Ovary (tissue), 9 donors: ENCODE results near the gene UBE4A. TPM values are rescaled to one million over a fixed set of nuclear protein-coding genes. Genes with fewer than 3 reads are reported as not detected.

ENCODE experiments used
- DNase-seq, 5 donors: peaks; one replicate each; pipeline ENCODE4 v3.0.0-alpha.2; 2019 to 2020
- H3K27ac ChIP-seq, 2 donors: fragments of 200-600 bp; one replicate each; pipeline versions ENCODE4 v1.5.1 to v1.8.0; 2019 to 2022
- H3K27me3 ChIP-seq: fragments of 200-600 bp; one replicate; pipeline ENCODE4 v1.8.0; 2022
- H3K36me3 ChIP-seq: fragments of 200-600 bp; sonication (generic); one replicate; pipeline ENCODE4 v1.5.1; 2019
- H3K4me1 ChIP-seq: one replicate; pipeline ENCODE4 v1.8.1; 2013; ENCODE audit warnings: mild to moderate bottlenecking, moderate library complexity; ENCODE audit not compliant: insufficient read depth
- H3K4me3 ChIP-seq: fragments of 200-600 bp; sonication (generic); one replicate; pipeline ENCODE4 v1.5.1; 2017
- H3K9me3 ChIP-seq, 2 donors: fragments of 200-600 bp in 1 of 2; sonication (generic) in 1 of 2; one replicate each; pipeline versions ENCODE4 v1.5.1 to v1.8.1; 2013 to 2019; ENCODE audit warnings: mild to moderate bottlenecking in 1 of 2, moderate library complexity in 1 of 2
- CTCF ChIP-seq, 3 donors: fragments of 450-650 bp in 2 of 3; fragments of 200-600 bp in 1 of 3; IDR thresholded peaks; one replicate each; pipeline versions ENCODE4 v1.5.1 to v1.8.0; 2016 to 2022; ENCODE audit warnings: antibody characterized with exemption in 3 of 3, mild to moderate bottlenecking in 1 of 3
- EP300 ChIP-seq: sonication (generic); formaldehyde crosslinking; IDR thresholded peaks from one replicate; pipeline ENCODE4 v1.6.1; 2017; ENCODE audit warnings: antibody characterized with exemption
- POLR2A ChIP-seq: fragments of 450-650 bp; IDR thresholded peaks from one replicate; pipeline ENCODE4 v1.6.1; 2017; ENCODE audit warnings: antibody characterized with exemption, mild to moderate bottlenecking, moderate library complexity
- WGBS, 3 donors: extraction: QIAGEN DNeasy Blood & Tissue Kit in 1 of 3; methylation state at CpG; one replicate each; pipeline versions ENCODE4 v1.1.5 to v1.1.7; 2013 to 2017; 5-methylcytosine and 5-hydroxymethylcytosine counted together
- intact Hi-C, 4 donors: fragments of 100-400 bp; cut with DNase I; formaldehyde crosslinking; loops; one replicate each; pipeline versions ENCODE4 v1.11.0 to v1.15.1; 2022 to 2023
- polyA plus RNA-seq, 2 donors: library from polyadenylated mRNA; stranded (reverse); fragments of 200-250 nt in 1 of 2; fragments of 350-450 nt in 1 of 2; fragmentation: Illumina TruSeq in 1 of 2; extraction: RNeasy Lipid Tissue Mini Kit (QIAGEN cat#74804) in 1 of 2; gene quantifications; one replicate each; pipeline ENCODE4 v1.2.3, GENCODE V29; 2013 to 2014
- total RNA-seq, 7 donors: library from RNA; depleted of rRNA in 2 of 7; stranded (reverse); fragments of >200 nt in 2 of 7; fragmentation: NEBNext Ultra II Directional in 3 of 7; extraction: Animal tissue kit (Norgen Biotek cat#: 25700) in 3 of 7; gene quantifications; one replicate each; pipeline versions ENCODE4 v1.1.0 to v1.2.4, GENCODE V29; 2016 to 2023
- donor health status: DM: no; HTN: no; CAD: no; lungs with moderate emphysema.
- donor health status: DM: no; HTN: no; CAD: no.
- donor health status: Bipolar disorder and iron deficiency.
- donor health status: DM: yes; HTN: yes; CAD: no.
- donor health status: DM: no; HTN: no; CAD: no.
- donor health status: DM: yes; HTN: yes; CAD: no.

The UBE4A gene
- total and polyA plus RNA-seq, 9 donors: 12.2 to 34.7 (median 28.8) TPM

GRCh38 chr11:118370774-118371173, 11.4 kb downstream of the UBE4A start:
- WGBS, 3 donors: 89 to 94% (median 91%) methylated on average over 4 of the region's 4 CpGs
- TF ChIP-seq EP300: no peak
- TF ChIP-seq CTCF (IDR thresholded peaks at IDR 0.05): no peak
- TF ChIP-seq POLR2A: no peak

GRCh38 chr11:118373263-118373662, 13.9 kb downstream of the UBE4A start:
- TF ChIP-seq CTCF (IDR thresholded peaks at IDR 0.05) (no peak), EP300 (no peak), POLR2A (no peak)
- no peaks in the 10 kb centered on the region for H3K9me3 ChIP-seq
- WGBS, 3 donors: 88 to 96% (median 93%) methylated on average over 2 of the region's 2 CpGs
- DNase-seq: no peak
- intact Hi-C loops: no loop called here
- no peak overlapping the region for H3K27ac ChIP-seq
- no peaks in the 10 kb centered on the region for H3K27me3 ChIP-seq
- no peak overlapping the region for H3K4me3 ChIP-seq
- no peaks in the 10 kb centered on the region for H3K36me3 ChIP-seq
- no peaks in the 10 kb centered on the region for H3K4me1 ChIP-seq

More at GRCh38 chr11:118370774-118371173, 11.4 kb downstream of the UBE4A start:
- Histone ChIP-seq H3K27ac (no peak overlapping the region), H3K4me1 (no peaks in the 10 kb centered on the region), H3K27me3 (no peaks in the 10 kb centered on the region), H3K36me3 (no peaks in the 10 kb centered on the region), H3K4me3 (no peak overlapping the region), H3K9me3 (no peaks in the 10 kb centered on the region)
- intact Hi-C loops: no loop called here
- DNase-seq: no peak

GRCh38 chr11:118373871-118374270, 14.5 kb downstream of the UBE4A start:
- no peaks in the 10 kb centered on the region for H3K9me3 ChIP-seq
- no peak overlapping the region for H3K27ac ChIP-seq
- no peak overlapping the region for H3K4me3 ChIP-seq
- no peaks in the 10 kb centered on the region for H3K27me3 ChIP-seq
- no peaks in the 10 kb centered on the region for H3K4me1 ChIP-seq
- no peak for TF ChIP-seq CTCF (IDR thresholded peaks at IDR 0.05)
- TF ChIP-seq POLR2A: no peak
- no peak for TF ChIP-seq EP300
- 90 to 92% (median 91%) methylated on average over 5 of the region's 5 CpGs for WGBS, 3 donors
- no peak for DNase-seq
- H3K36me3 ChIP-seq: no peaks in the 10 kb centered on the region
- intact Hi-C loops: no loop called here

GRCh38 chr11:118374729-118375128, 15.3 kb downstream of the UBE4A start:
- intact Hi-C loops: no loop called here
- no peak for DNase-seq
- H3K4me1 ChIP-seq: no peaks in the 10 kb centered on the region
- H3K36me3 ChIP-seq: no peaks in the 10 kb centered on the region
- no peaks in the 10 kb centered on the region for H3K27me3 ChIP-seq
- no peak overlapping the region for H3K27ac ChIP-seq
- 61 to 71% (median 64%) methylated on average over 3 of the region's 3 CpGs for WGBS, 3 donors
- H3K4me3 ChIP-seq: no peak overlapping the region
- no peak for TF ChIP-seq EP300
- TF ChIP-seq POLR2A: no peak
- TF ChIP-seq CTCF (IDR thresholded peaks at IDR 0.05): no peak
- no peaks in the 10 kb centered on the region for H3K9me3 ChIP-seq

GRCh38 chr11:118375978-118376377, 16.6 kb downstream of the UBE4A start:
- intact Hi-C loops: no loop called here

More at GRCh38 chr11:118375978-118376377, 16.6 kb downstream of the UBE4A start:
- DNase-seq: no peak
- no peaks in the 10 kb centered on the region for H3K36me3 ChIP-seq
- no peaks in the 10 kb centered on the region for H3K27me3 ChIP-seq
- no peak overlapping the region for H3K4me3 ChIP-seq
- H3K9me3 ChIP-seq: no peaks in the 10 kb centered on the region
- no peaks in the 10 kb centered on the region for H3K4me1 ChIP-seq
- TF ChIP-seq POLR2A: no peak
- TF ChIP-seq EP300: no peak
- no peak for TF ChIP-seq CTCF (IDR thresholded peaks at IDR 0.05)
- H3K27ac ChIP-seq: no peak overlapping the region
